HUES6 (cell line): Measurements from ENCODE around the gene ITGA11.

Experiments
- H3K27ac ChIP-seq: 2 replicates; pipeline ENCODE4 v1.7.0; 2013; ENCODE audit warnings: low read depth, mild to moderate bottlenecking, low read length, inconsistent platforms
- H3K27me3 ChIP-seq: 2 replicates; pipeline ENCODE4 v1.6.1; 2013; ENCODE audit warnings: low read length; ENCODE audit not compliant: control insufficient read depth, insufficient read depth
- H3K36me3 ChIP-seq: 2 replicates; pipeline ENCODE4 v1.6.1; 2013; ENCODE audit warnings: low read length; ENCODE audit not compliant: control insufficient read depth, insufficient read depth
- H3K4me1 ChIP-seq: 2 replicates; pipeline ENCODE4 v1.6.1; 2013; ENCODE audit warnings: low read length; ENCODE audit not compliant: control insufficient read depth, insufficient read depth
- H3K4me3 ChIP-seq: 2 replicates; pipeline ENCODE4 v1.5.1; 2013; ENCODE audit warnings: low read depth, low read length
- H3K9ac ChIP-seq: one replicate; pipeline ENCODE4 v1.6.1; 2013; ENCODE audit warnings: mild to moderate bottlenecking, low read length
- H3K9me3 ChIP-seq: 2 replicates; pipeline ENCODE4 v1.6.1; 2013; ENCODE audit warnings: low read depth, low read length; ENCODE audit not compliant: control insufficient read depth, insufficient read depth

ITGA11 gene

GRCh38 chr15:68252925-68253534 lies 178.9 kb downstream of the ITGA11 start:
- Histone ChIP-seq H3K27ac (no peak overlapping the region), H3K4me3 (no peak overlapping the region), H3K4me1 (peaks cover 11% of the 10 kb centered on the region), H3K9me3 (no peaks in the 10 kb centered on the region), H3K9ac (no peak overlapping the region), H3K36me3 (no peaks in the 10 kb centered on the region), H3K27me3 (no peaks in the 10 kb centered on the region)

- no peak overlapping the region for H3K4me3 ChIP-seq
- no peaks in the 10 kb centered on the region for H3K36me3 ChIP-seq
These were observed 182.8 kb downstream of the ITGA11 start for GRCh38 chr15:68249058-68249713.

More at GRCh38 chr15:68249058-68249713, 182.8 kb downstream of the ITGA11 start:
- Histone ChIP-seq H3K9me3 (peaks cover 4% of the 10 kb centered on the region; the same call in 1 of the 2 replicates), H3K9ac (no peak overlapping the region), H3K4me1 (no peaks in the 10 kb centered on the region), H3K27ac (no peak overlapping the region), H3K27me3 (no peaks in the 10 kb centered on the region)
